Lung microvascular endothelial cell (primary cell): ENCODE data around the gene TJP1. TPM values are rescaled to one million over a fixed set of nuclear protein-coding genes. Genes with fewer than 3 reads are reported as not detected.
A peak's percentile ranks its signal among the peaks of the same experiment; 100 is the strongest.
"Not testable (repeated sequence)": the region's sequence is repeated elsewhere in the genome, so short reads cannot be mapped to it uniquely, and the experiment has no call there.

Source experiments
- DNase-seq, 2 donors: peaks; one replicate each; pipeline versions ENCODE4 v3.0.0 to v3.0.0-alpha.2; 2010; ENCODE audit warnings: low read depth in 2 of 2
- total RNA-seq: library from RNA; depleted of rRNA; stranded (reverse); fragments of >200 nt; gene quantifications from 2 replicates; pipeline ENCODE4 v1.2.1, GENCODE V29; 2014

Gene TJP1
- total RNA-seq, 1 donor from 2014 or later: 68.1 TPM

GRCh38 chr15:29708519-29708918 lies 113.7 kb downstream of the TJP1 start:
- DNase-seq: no peak

GRCh38 chr15:29704950-29705597 lies 117.2 kb downstream of the TJP1 start:
- DNase-seq: no peak

GRCh38 chr15:29701151-29701550 lies 121.1 kb downstream of the TJP1 start:
- no peak for DNase-seq

- no peak for DNase-seq
Measured at GRCh38 chr15:29700296-29700695, 122.0 kb downstream of the TJP1 start.

GRCh38 chr15:29699791-29700190 lies 122.5 kb downstream of the TJP1 start:
- no peak for DNase-seq

- DNase-seq: peak; percentile 70 to 99
Measured at GRCh38 chr15:29698030-29698701, 124.1 kb downstream of the TJP1 start.

GRCh38 chr15:29696950-29697738 lies 125.1 kb downstream of the TJP1 start:
- no peak for DNase-seq

GRCh38 chr15:29696506-29696905 lies 125.8 kb downstream of the TJP1 start:
- not testable (repeated sequence) for DNase-seq

GRCh38 chr15:29695489-29696167 lies 126.6 kb downstream of the TJP1 start:
- DNase-seq: no peak

GRCh38 chr15:29693225-29693624 lies 129.0 kb downstream of the TJP1 start:
- no peak for DNase-seq

GRCh38 chr15:29692527-29692926 lies 129.7 kb downstream of the TJP1 start:
- no peak for DNase-seq

GRCh38 chr15:29690765-29691475 lies 131.3 kb downstream of the TJP1 start:
- DNase-seq: peak in 1 of 2 donors; percentile 28

- DNase-seq: no peak
Measured at GRCh38 chr15:29689287-29689986, 132.8 kb downstream of the TJP1 start.

- no peak for DNase-seq
Measured at GRCh38 chr15:29688506-29689286, 133.6 kb downstream of the TJP1 start.

GRCh38 chr15:29687939-29688505 lies 134.2 kb downstream of the TJP1 start:
- DNase-seq: no peak

- DNase-seq: no peak
Measured at GRCh38 chr15:29687204-29687815, 135.0 kb downstream of the TJP1 start.

GRCh38 chr15:29686445-29687203 lies 135.6 kb downstream of the TJP1 start:
- no peak for DNase-seq

GRCh38 chr15:29686079-29686425 lies 136.2 kb downstream of the TJP1 start:
- no peak for DNase-seq
